ENCODE data around the gene FBN1.
A peak's percentile ranks its signal among the peaks of the same experiment; 100 is the strongest.

FBN1 gene

DNA sequence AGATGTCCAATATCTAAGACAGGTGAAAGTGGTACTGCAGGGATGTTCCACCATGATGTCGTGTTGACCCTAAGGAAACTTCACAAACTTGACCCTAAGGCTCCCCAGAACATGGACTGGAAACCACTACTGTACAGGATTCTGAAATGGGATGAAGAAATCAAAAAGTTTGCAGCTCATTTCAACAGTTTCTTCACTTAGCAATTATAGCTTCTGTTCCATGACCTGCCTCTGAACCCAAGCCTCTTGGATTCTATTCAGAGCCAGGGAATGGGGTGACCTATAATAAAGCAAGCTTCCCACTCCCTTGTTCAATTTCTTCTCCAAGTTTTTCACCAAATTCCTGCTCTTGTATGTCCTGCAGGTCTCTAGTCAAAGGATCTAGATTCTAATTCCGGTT lies 273.5 kb downstream of the FBN1 start:
- no peak for ATAC-seq
- TF ChIP-seq, protein P1, sequence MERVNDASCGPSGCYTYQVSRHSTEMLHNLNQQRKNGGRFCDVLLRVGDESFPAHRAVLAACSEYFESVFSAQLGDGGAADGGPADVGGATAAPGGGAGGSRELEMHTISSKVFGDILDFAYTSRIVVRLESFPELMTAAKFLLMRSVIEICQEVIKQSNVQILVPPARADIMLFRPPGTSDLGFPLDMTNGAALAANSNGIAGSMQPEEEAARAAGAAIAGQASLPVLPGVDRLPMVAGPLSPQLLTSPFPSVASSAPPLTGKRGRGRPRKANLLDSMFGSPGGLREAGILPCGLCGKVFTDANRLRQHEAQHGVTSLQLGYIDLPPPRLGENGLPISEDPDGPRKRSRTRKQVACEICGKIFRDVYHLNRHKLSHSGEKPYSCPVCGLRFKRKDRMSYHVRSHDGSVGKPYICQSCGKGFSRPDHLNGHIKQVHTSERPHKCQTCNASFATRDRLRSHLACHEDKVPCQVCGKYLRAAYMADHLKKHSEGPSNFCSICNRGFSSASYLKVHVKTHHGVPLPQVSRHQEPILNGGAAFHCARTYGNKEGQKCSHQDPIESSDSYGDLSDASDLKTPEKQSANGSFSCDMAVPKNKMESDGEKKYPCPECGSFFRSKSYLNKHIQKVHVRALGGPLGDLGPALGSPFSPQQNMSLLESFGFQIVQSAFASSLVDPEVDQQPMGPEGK (CRISPR knock-in tag; IDR thresholded peaks at IDR 0.05; ENCODE audit: borderline replicate concordance), result no peak
- TF ChIP-seq TOX (CRISPR knock-in tag; IDR thresholded peaks at IDR 0.05; ENCODE audit: borderline replicate concordance) (no peak), CSDC2 (CRISPR knock-in tag; IDR thresholded peaks at IDR 0.05) (no peak), TCF4 (CRISPR knock-in tag; IDR thresholded peaks at IDR 0.05; ENCODE audit: borderline replicate concordance) (no peak), SNAI2 (CRISPR knock-in tag; IDR thresholded peaks at IDR 0.05) (no peak), GLIS3 (CRISPR knock-in tag; IDR thresholded peaks at IDR 0.05) (no peak), ZC3H10 (CRISPR knock-in tag; IDR thresholded peaks at IDR 0.05) (no peak), ISL1 (CRISPR knock-in tag; IDR thresholded peaks at IDR 0.05) (no peak), ESRRG (CRISPR knock-in tag; IDR thresholded peaks at IDR 0.05) (no peak)
- TF ChIP-seq, protein P2, sequence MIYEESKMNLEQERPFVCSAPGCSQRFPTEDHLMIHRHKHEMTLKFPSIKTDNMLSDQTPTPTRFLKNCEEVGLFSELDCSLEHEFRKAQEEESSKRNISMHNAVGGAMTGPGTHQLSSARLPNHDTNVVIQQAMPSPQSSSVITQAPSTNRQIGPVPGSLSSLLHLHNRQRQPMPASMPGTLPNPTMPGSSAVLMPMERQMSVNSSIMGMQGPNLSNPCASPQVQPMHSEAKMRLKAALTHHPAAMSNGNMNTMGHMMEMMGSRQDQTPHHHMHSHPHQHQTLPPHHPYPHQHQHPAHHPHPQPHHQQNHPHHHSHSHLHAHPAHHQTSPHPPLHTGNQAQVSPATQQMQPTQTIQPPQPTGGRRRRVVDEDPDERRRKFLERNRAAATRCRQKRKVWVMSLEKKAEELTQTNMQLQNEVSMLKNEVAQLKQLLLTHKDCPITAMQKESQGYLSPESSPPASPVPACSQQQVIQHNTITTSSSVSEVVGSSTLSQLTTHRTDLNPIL (CRISPR knock-in tag; IDR thresholded peaks at IDR 0.05; ENCODE audit: low read depth), result no peak

- no peak for ATAC-seq
- no peak for TF ChIP-seq ISL1 (CRISPR knock-in tag; IDR thresholded peaks at IDR 0.05)
- TF ChIP-seq GLIS3 (CRISPR knock-in tag; IDR thresholded peaks at IDR 0.05), result no peak
- no peak for TF ChIP-seq ZFP3 (CRISPR knock-in tag; IDR thresholded peaks at IDR 0.05)
- TF ChIP-seq ZFP30 (CRISPR knock-in tag; IDR thresholded peaks at IDR 0.05), result no peak
- no peak for TF ChIP-seq ARNTL (CRISPR knock-in tag; IDR thresholded peaks at IDR 0.05; ENCODE audit: borderline replicate concordance, low read depth)
- TF ChIP-seq POU6F1 (CRISPR knock-in tag; IDR thresholded peaks at IDR 0.05; ENCODE audit: borderline replicate concordance, low read depth), result no peak
Measured at GRCh38 chr15:48371550-48371949, 274.0 kb downstream of the FBN1 start.

DNA sequence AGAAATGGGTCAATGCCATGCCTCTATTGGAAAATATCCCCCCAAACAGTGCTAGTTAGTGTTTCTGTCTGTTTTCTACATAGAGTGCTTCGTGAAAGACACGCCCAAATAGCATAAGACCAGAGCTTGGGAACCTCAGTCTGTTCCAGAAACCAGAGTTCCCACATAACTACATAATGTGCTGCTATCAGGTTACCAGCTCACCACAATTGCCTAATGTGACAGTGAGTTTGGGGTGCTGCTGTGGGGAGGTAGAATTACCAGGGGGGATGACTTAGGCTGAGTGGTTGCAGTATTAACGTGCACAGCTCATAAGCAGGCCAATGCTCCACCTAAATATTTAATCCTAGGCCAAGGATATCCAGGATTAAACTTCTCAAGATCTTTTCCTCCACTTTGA lies 275.0 kb downstream of the FBN1 start:
- TF ChIP-seq TOX (CRISPR knock-in tag; IDR thresholded peaks at IDR 0.05; ENCODE audit: borderline replicate concordance) (no peak), POU6F1 (CRISPR knock-in tag; IDR thresholded peaks at IDR 0.05; ENCODE audit: borderline replicate concordance, low read depth) (no peak), OSR1 (CRISPR knock-in tag; IDR thresholded peaks at IDR 0.05) (no peak), ZNF8 (CRISPR knock-in tag; IDR thresholded peaks at IDR 0.05) (no peak), PPARA (CRISPR knock-in tag; IDR thresholded peaks at IDR 0.05; ENCODE audit: borderline replicate concordance) (no peak)
- TF ChIP-seq, protein P3, sequence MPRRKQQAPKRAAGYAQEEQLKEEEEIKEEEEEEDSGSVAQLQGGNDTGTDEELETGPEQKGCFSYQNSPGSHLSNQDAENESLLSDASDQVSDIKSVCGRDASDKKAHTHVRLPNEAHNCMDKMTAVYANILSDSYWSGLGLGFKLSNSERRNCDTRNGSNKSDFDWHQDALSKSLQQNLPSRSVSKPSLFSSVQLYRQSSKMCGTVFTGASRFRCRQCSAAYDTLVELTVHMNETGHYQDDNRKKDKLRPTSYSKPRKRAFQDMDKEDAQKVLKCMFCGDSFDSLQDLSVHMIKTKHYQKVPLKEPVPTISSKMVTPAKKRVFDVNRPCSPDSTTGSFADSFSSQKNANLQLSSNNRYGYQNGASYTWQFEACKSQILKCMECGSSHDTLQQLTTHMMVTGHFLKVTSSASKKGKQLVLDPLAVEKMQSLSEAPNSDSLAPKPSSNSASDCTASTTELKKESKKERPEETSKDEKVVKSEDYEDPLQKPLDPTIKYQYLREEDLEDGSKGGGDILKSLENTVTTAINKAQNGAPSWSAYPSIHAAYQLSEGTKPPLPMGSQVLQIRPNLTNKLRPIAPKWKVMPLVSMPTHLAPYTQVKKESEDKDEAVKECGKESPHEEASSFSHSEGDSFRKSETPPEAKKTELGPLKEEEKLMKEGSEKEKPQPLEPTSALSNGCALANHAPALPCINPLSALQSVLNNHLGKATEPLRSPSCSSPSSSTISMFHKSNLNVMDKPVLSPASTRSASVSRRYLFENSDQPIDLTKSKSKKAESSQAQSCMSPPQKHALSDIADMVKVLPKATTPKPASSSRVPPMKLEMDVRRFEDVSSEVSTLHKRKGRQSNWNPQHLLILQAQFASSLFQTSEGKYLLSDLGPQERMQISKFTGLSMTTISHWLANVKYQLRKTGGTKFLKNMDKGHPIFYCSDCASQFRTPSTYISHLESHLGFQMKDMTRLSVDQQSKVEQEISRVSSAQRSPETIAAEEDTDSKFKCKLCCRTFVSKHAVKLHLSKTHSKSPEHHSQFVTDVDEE (CRISPR knock-in tag; IDR thresholded peaks at IDR 0.05), result no peak
- TF ChIP-seq, protein P1 (CRISPR knock-in tag; IDR thresholded peaks at IDR 0.05; ENCODE audit: borderline replicate concordance), result no peak
- ATAC-seq, result peak; percentile 26; the same call in 2 of the 3 replicates
